Astrocyte (in vitro differentiated cells and primary cell): Measurements from ENCODE around the gene RAD51B. TPM values are rescaled to one million over a fixed set of nuclear protein-coding genes. Genes with fewer than 3 reads are reported as not detected.

Experiments used
- DNase-seq: peaks from one replicate; pipeline ENCODE4 v3.0.0-alpha.2; 2010; ENCODE audit warnings: low read depth
- FAIRE-seq: peaks from 2 replicates; lab custom pipeline; 2011; peaks lifted over from hg19 to GRCh38; lab: Jason Lieb, UNC
- H2AFZ ChIP-seq: 2 replicates; pipeline ENCODE4 v1.6.0; 2012; ENCODE audit warnings: low read depth, low read length, inconsistent platforms
- H3K27ac ChIP-seq: 2 replicates; pipeline ENCODE4 v1.5.1; 2011; ENCODE audit warnings: low read depth, low read length, inconsistent platforms
- H3K27me3 ChIP-seq: 2 replicates; pipeline ENCODE4 v1.6.0; 2011; ENCODE audit warnings: low read length, inconsistent platforms; ENCODE audit not compliant: insufficient read depth
- H3K36me3 ChIP-seq: 2 replicates; pipeline ENCODE4 v1.5.1; 2011; ENCODE audit warnings: low read length, inconsistent platforms; ENCODE audit not compliant: insufficient read depth
- H3K4me1 ChIP-seq: 2 replicates; pipeline ENCODE4 v1.5.1; 2011; ENCODE audit warnings: low read length, inconsistent platforms; ENCODE audit not compliant: insufficient read depth
- H3K4me2 ChIP-seq: 2 replicates; pipeline ENCODE4 v1.6.0; 2012; ENCODE audit warnings: low read length, inconsistent platforms
- H3K4me3 ChIP-seq: 2 replicates; pipeline ENCODE4 v1.5.1; 2011; ENCODE audit warnings: low read depth, mild to moderate bottlenecking, low read length, inconsistent platforms; ENCODE audit not compliant: insufficient read depth
- H3K79me2 ChIP-seq: 2 replicates; pipeline ENCODE4 v1.6.0; 2012; ENCODE audit warnings: mild to moderate bottlenecking, low read length, inconsistent platforms; ENCODE audit not compliant: insufficient read depth
- H3K9ac ChIP-seq: 2 replicates; pipeline ENCODE4 v1.6.0; 2012; ENCODE audit warnings: mild to moderate bottlenecking, low read length, inconsistent platforms
- H3K9me3 ChIP-seq: 2 replicates; pipeline ENCODE4 v1.5.1; 2012; ENCODE audit warnings: low read depth, mild to moderate bottlenecking, low read length, inconsistent platforms; ENCODE audit not compliant: insufficient read depth
- H4K20me1 ChIP-seq: 2 replicates; pipeline ENCODE4 v1.6.0; 2012; ENCODE audit warnings: low read length, inconsistent platforms; ENCODE audit not compliant: insufficient read depth
- H3K27ac Mint-ChIP-seq: one replicate; pipeline ENCODE4 v1.8.0; 2021; ENCODE audit warnings: mild to moderate bottlenecking, mixed read lengths; ENCODE audit not compliant: unreplicated experiment
- H3K27me3 Mint-ChIP-seq: one replicate; pipeline ENCODE4 v1.8.0; 2021; ENCODE audit warnings: low read depth, mixed read lengths; ENCODE audit not compliant: unreplicated experiment
- H3K36me3 Mint-ChIP-seq: one replicate; pipeline ENCODE4 v1.8.0; 2021; ENCODE audit warnings: low read depth, mixed read lengths; ENCODE audit not compliant: unreplicated experiment
- H3K4me1 Mint-ChIP-seq: one replicate; pipeline ENCODE4 v1.8.0; 2021; ENCODE audit warnings: low read depth, mixed read lengths; ENCODE audit not compliant: unreplicated experiment
- H3K4me3 Mint-ChIP-seq: one replicate; pipeline ENCODE4 v1.8.0; 2021; ENCODE audit warnings: mild to moderate bottlenecking, moderate library complexity, mixed read lengths; ENCODE audit not compliant: unreplicated experiment
- H3K9me3 Mint-ChIP-seq: one replicate; pipeline ENCODE4 v1.8.0; 2021; ENCODE audit warnings: mild to moderate bottlenecking, mixed read lengths; ENCODE audit not compliant: unreplicated experiment
- EZH2 ChIP-seq: IDR thresholded peaks from 2 replicates; pipeline ENCODE4 v1.6.1; 2012; ENCODE audit warnings: mild to moderate bottlenecking, low read length, inconsistent platforms; ENCODE audit not compliant: insufficient read depth
- total RNA-seq: library from RNA; stranded (reverse); gene quantifications from 2 replicates; pipeline ENCODE4 v1.2.1, GENCODE V29; 2021
- TF ChIP-seq, protein P1 (sequence below): IDR thresholded peaks from 2 replicates; pipeline ENCODE4 v1.5.1; 2011; ENCODE audit warnings: low read depth, mild to moderate bottlenecking, inconsistent platforms, low read length, moderate library complexity; ENCODE audit not compliant: insufficient read depth

The RAD51B gene
- total RNA-seq, 1 donor from 2014 or later = 10.8 TPM

DNA sequence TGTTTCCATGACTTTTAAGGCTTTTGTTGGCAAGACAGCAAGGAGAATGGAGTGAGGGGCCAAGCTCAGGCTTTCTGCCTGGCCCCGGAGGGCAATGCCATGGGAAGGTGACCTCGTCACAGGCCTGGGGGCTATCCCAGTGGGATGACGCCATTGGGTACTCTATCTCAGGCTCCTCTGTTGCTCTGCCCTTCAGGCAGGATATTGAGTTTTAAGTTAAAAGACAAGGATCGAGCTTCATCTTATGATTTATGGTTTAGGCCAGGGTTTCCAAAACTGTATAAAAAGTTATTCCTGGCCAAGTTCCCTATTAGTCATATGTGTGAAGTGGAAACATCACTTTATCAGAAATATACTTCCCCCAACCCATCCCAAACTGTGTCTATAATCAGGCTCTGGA lies 845.6 kb downstream of the RAD51B start:
- Histone ChIP-seq H3K9me3 (no peaks in the 10 kb centered on the region), H2AFZ (no peak overlapping the region), H4K20me1 (no peaks in the 10 kb centered on the region), H3K79me2 (no peaks in the 10 kb centered on the region), H3K36me3 (no peaks in the 10 kb centered on the region), H3K4me3 (no peak overlapping the region), H3K27ac (peak overlapping the region; percentile 33), H3K27me3 (no peaks in the 10 kb centered on the region), H3K4me2 (no peak overlapping the region), H3K9ac (no peak overlapping the region), H3K4me1 (peaks cover 37% of the 10 kb centered on the region)
- no peak overlapping the region for H3K4me3 Mint-ChIP-seq
- peak overlapping the region; percentile 64 for H3K27ac Mint-ChIP-seq
- no peaks in the 10 kb centered on the region for H3K9me3 Mint-ChIP-seq
- DNase-seq (peak; percentile 76), FAIRE-seq (no peak)
- peaks cover 5% of the 10 kb centered on the region for H3K36me3 Mint-ChIP-seq
- TF ChIP-seq EZH2 = no peak
- TF ChIP-seq, protein P1, sequence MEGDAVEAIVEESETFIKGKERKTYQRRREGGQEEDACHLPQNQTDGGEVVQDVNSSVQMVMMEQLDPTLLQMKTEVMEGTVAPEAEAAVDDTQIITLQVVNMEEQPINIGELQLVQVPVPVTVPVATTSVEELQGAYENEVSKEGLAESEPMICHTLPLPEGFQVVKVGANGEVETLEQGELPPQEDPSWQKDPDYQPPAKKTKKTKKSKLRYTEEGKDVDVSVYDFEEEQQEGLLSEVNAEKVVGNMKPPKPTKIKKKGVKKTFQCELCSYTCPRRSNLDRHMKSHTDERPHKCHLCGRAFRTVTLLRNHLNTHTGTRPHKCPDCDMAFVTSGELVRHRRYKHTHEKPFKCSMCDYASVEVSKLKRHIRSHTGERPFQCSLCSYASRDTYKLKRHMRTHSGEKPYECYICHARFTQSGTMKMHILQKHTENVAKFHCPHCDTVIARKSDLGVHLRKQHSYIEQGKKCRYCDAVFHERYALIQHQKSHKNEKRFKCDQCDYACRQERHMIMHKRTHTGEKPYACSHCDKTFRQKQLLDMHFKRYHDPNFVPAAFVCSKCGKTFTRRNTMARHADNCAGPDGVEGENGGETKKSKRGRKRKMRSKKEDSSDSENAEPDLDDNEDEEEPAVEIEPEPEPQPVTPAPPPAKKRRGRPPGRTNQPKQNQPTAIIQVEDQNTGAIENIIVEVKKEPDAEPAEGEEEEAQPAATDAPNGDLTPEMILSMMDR = no peak
- H3K27me3 Mint-ChIP-seq = peaks cover 3% of the 10 kb centered on the region
- peaks cover 28% of the 10 kb centered on the region for H3K4me1 Mint-ChIP-seq

DNA sequence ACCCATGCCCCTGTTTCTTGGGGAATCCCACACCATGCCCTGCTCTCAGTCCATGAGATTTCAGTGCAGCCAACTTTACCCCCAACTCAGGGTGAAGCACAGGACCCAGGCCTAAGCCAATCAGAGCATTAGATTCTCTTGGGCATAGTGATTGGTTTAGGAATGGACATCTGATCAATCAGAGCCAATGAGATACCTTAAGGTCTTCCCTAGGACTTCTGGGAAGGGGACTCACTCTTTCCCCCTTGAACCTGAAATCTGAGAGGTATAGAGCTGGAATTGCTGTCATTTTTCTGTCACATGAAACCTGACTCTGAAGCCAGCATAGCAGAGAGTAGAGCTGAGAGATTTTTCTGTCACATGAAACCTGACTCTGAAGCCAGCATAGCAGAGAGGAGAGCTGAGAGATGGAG lies 846.2 kb downstream of the RAD51B start:
- no peak overlapping the region for H3K9ac ChIP-seq
- no peak overlapping the region for H3K27ac ChIP-seq
- no peak for FAIRE-seq

DNA sequence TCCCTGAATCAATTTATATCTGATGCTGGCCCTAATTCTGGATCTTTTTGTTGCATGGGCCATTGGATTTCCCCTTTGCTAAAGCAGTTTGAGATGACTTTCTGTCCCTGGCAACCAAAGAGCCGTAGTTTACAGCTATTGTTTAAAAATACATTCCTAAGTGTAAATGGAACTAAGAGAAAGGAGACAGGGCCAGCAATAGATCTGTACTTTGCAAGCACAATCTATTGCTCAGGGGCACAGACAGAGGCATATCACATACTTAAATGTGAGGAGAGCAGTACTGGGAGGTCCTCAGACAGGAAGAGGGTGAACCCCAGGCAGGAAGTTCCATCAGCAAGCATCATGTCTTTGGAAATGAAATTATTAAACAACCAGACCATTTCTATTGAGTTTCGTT lies 846.7 kb downstream of the RAD51B start:
- FAIRE-seq (no peak), DNase-seq (no peak)
- Histone ChIP-seq H3K9me3 (no peaks in the 10 kb centered on the region), H3K79me2 (no peaks in the 10 kb centered on the region), H3K4me1 (peaks cover 41% of the 10 kb centered on the region), H3K4me2 (no peak overlapping the region), H3K4me3 (no peak overlapping the region), H4K20me1 (no peaks in the 10 kb centered on the region), H3K27ac (no peak overlapping the region), H2AFZ (no peak overlapping the region), H3K36me3 (no peaks in the 10 kb centered on the region), H3K27me3 (no peaks in the 10 kb centered on the region), H3K9ac (no peak overlapping the region)
- Mint-ChIP-seq H3K4me3 (peak overlapping the region; percentile 12), H3K27me3 (peaks cover 3% of the 10 kb centered on the region), H3K27ac (no peak overlapping the region), H3K9me3 (no peaks in the 10 kb centered on the region), H3K4me1 (peaks cover 28% of the 10 kb centered on the region), H3K36me3 (peaks cover 5% of the 10 kb centered on the region)
- TF ChIP-seq EZH2 = no peak
- TF ChIP-seq, protein P1 = no peak

More for the DNA sequence above, 846.2 kb downstream of the RAD51B start:
- H3K4me1 ChIP-seq = peaks cover 41% of the 10 kb centered on the region
- H3K36me3 ChIP-seq = no peaks in the 10 kb centered on the region
- peak overlapping the region; percentile 12 for H3K4me3 Mint-ChIP-seq
- H3K4me1 Mint-ChIP-seq = peaks cover 28% of the 10 kb centered on the region
- DNase-seq = no peak
- H3K9me3 Mint-ChIP-seq = no peaks in the 10 kb centered on the region
- peak overlapping the region; percentile 64 for H3K27ac Mint-ChIP-seq
- no peaks in the 10 kb centered on the region for H4K20me1 ChIP-seq
- H3K4me3 ChIP-seq = no peak overlapping the region
- no peaks in the 10 kb centered on the region for H3K79me2 ChIP-seq
- H3K27me3 ChIP-seq = no peaks in the 10 kb centered on the region
- no peak overlapping the region for H2AFZ ChIP-seq
- H3K9me3 ChIP-seq = no peaks in the 10 kb centered on the region
- peaks cover 3% of the 10 kb centered on the region for H3K27me3 Mint-ChIP-seq
- peaks cover 5% of the 10 kb centered on the region for H3K36me3 Mint-ChIP-seq
- no peak overlapping the region for H3K4me2 ChIP-seq
- TF ChIP-seq, protein P1 = no peak
- no peak for TF ChIP-seq EZH2
